B cell (primary cell): Measurements from ENCODE around the gene NOL4L.

Source experiments
- CTCF ChIP-seq: fragments of 200-600 bp; IDR thresholded peaks from one replicate; pipeline ENCODE4 v1.8.0; 2022; ENCODE audit warnings: antibody characterized with exemption, mild to moderate bottlenecking
- EZH2 ChIP-seq: IDR thresholded peaks from 2 replicates; pipeline ENCODE4 v1.6.1; 2012; ENCODE audit warnings: borderline replicate concordance, low read depth, mild to moderate bottlenecking, moderate library complexity, low read length; ENCODE audit not compliant: insufficient read depth, poor library complexity, severe bottlenecking

- TF ChIP-seq CTCF (no peak), EZH2 (no peak)
Measured at GRCh38 chr20:32443386-32443974, 141.7 kb downstream of the NOL4L start.
